GM12878 (cell line): ENCODE data around the gene LMX1A. TPM values are rescaled to one million over a fixed set of nuclear protein-coding genes. Genes with fewer than 3 reads are reported as not detected.

Experiments used
- ATAC-seq: fragments of 200-7000 bp; cut with Tn5 transposase; 3 replicates; pipeline ENCODE4 v1.9.1; 2020; ENCODE audit warnings: mild to moderate bottlenecking, moderate library complexity
- BruUV-seq: library from RNA; stranded (reverse); fragments of 400-500 nt; replicated peaks from 2 replicates; lab custom pipeline; 2021; lab: Mats Ljungman, UMichigan
- CTCF ChIA-PET: fragments of 300-600 bp; sonication (Branson Sonifier 250); formaldehyde crosslinking; extraction: SDS; loops from one replicate; lab custom pipeline; 2021; ENCODE audit warnings: inconsistent platforms; lab: Yijun Ruan, JAX
- POLR2A ChIA-PET: fragments of 350-600 bp; formaldehyde crosslinking; extraction: SDS; loops from one replicate; lab custom pipeline; 2021; ENCODE audit warnings: inconsistent platforms; lab: Charles Lee
- RAD21 ChIA-PET: fragments of 300-600 bp; sonication (Branson Sonifier 250); formaldehyde crosslinking; loops from one replicate; lab custom pipeline; 2023; ENCODE audit warnings: antibody characterized with exemption; ENCODE audit not compliant: unreplicated experiment; lab: Charles Lee
- SMC1A ChIA-PET: fragments of 300-600 bp; sonication (Branson Sonifier 250); formaldehyde crosslinking; loops from one replicate; lab custom pipeline; 2023; ENCODE audit not compliant: unreplicated experiment, uncharacterized antibody; lab: Charles Lee
- DNase-seq: peaks from one replicate; pipeline ENCODE4 v3.0.0-alpha.2; 2011; ENCODE audit warnings: low read depth, low spot score
- FAIRE-seq: peaks from 3 replicates; lab custom pipeline; 2011; peaks lifted over from hg19 to GRCh38; lab: Jason Lieb, UNC
- H2AFZ ChIP-seq: 2 replicates; pipeline ENCODE4 v1.6.0; 2011; ENCODE audit warnings: low read depth, low read length, control low read depth; ENCODE audit not compliant: control insufficient read depth
- H3K27ac ChIP-seq: 2 replicates; pipeline ENCODE4 v1.5.1; 2011; ENCODE audit warnings: control low read depth; ENCODE audit not compliant: control insufficient read depth, insufficient read depth
- H3K27me3 ChIP-seq, 2 experiments: replicated peaks in 1 of 2; 2 replicates each; pipeline versions ENCODE4 v1.6.0 to v1.6.1; 2011; ENCODE audit warnings: low read length in 1 of 2; ENCODE audit not compliant: control insufficient read depth in 2 of 2, insufficient read depth in 2 of 2
- H3K36me3 ChIP-seq, 2 experiments: 2 replicates each; pipeline ENCODE4 v1.5.1; 2011; ENCODE audit warnings: low read length in 1 of 2; ENCODE audit not compliant: control insufficient read depth in 2 of 2, insufficient read depth in 2 of 2
- H3K4me1 ChIP-seq: 2 replicates; pipeline ENCODE4 v1.6.1; 2011; ENCODE audit warnings: mild to moderate bottlenecking, low read length, moderate library complexity, mixed read lengths; ENCODE audit not compliant: control insufficient read depth, insufficient read depth
- H3K4me2 ChIP-seq: 2 replicates; pipeline ENCODE4 v1.6.0; 2011; ENCODE audit warnings: control low read depth; ENCODE audit not compliant: control insufficient read depth, insufficient read depth
- H3K4me3 ChIP-seq: fragments of 200-600 bp; sonication (generic); 2 replicates; pipeline ENCODE4 v1.5.1; 2016
- H3K79me2 ChIP-seq: 2 replicates; pipeline ENCODE4 v1.6.0; 2011; ENCODE audit warnings: low read length; ENCODE audit not compliant: control insufficient read depth, insufficient read depth
- H3K9ac ChIP-seq: 2 replicates; pipeline ENCODE4 v1.8.0; 2011; ENCODE audit warnings: low read length, control low read depth, mixed read lengths; ENCODE audit not compliant: control insufficient read depth, insufficient read depth
- H3K9me3 ChIP-seq: replicated peaks from 3 replicates; pipeline ENCODE4 v1.5.1; 2011; ENCODE audit warnings: mild to moderate bottlenecking, low read length; ENCODE audit not compliant: control insufficient read depth, insufficient read depth
- H4K20me1 ChIP-seq: 2 replicates; pipeline ENCODE4 v1.6.0; 2011; ENCODE audit not compliant: control insufficient read depth, insufficient read depth
- ESRRA ChIP-seq: IDR thresholded peaks from 2 replicates; pipeline ENCODE4 v1.6.1; 2012; ENCODE audit warnings: mild to moderate bottlenecking, low read length, improper control_type of control experiment
- MXI1 ChIP-seq: fragments of 150-350 bp; IDR thresholded peaks from 2 replicates; pipeline ENCODE4 v1.6.1; 2011; ENCODE audit warnings: low read depth, mild to moderate bottlenecking, inconsistent platforms, low read length, improper control_type of control experiment
- SRF ChIP-seq, 2 experiments: IDR thresholded peaks; 2 replicates each; pipeline ENCODE4 v1.6.1; 2011; ENCODE audit warnings: low read depth in 2 of 2, low read length in 2 of 2, mild to moderate bottlenecking in 1 of 2, moderate library complexity in 1 of 2
- WRNIP1 ChIP-seq: IDR thresholded peaks from 2 replicates; pipeline ENCODE4 v1.6.1; 2011; ENCODE audit warnings: low read depth, low read length, improper control_type of control experiment, borderline replicate concordance
- WGBS: methylation state at CpG from one replicate; pipeline ENCODE4 v1.1.6; 2016; ENCODE audit warnings: low lambda C conversion rate; ENCODE audit not compliant: insufficient replicate concordance, insufficient coverage; ENCODE audit errors: missing lambda C conversion rate; 5-methylcytosine and 5-hydroxymethylcytosine counted together
- in situ Hi-C: fragments of 300-500 bp; cut with MboI; formaldehyde crosslinking; loops from 9 replicates; pipeline ENCODE4 v1.14.3; 2018; ENCODE audit warnings: mixed read lengths
- intact Hi-C: fragments of 100-400 bp; cut with micrococcal nuclease; formaldehyde crosslinking; loops from one replicate; pipeline ENCODE4 v1.14.2; 2022; ENCODE audit not compliant: unreplicated experiment
- polyA plus RNA-seq, 11 experiments: library from polyadenylated mRNA; depleted of rRNA in 4 of 11; unstranded in 6 of 11; stranded (reverse) in 5 of 11; fragments of >200 nt; fragmentation: Nextera tagmentation in 4 of 11; fragmentation: Illumina TruSeq in 1 of 11; extraction: Ambion mirVana in 4 of 11; extraction: Trizol in 1 of 11; gene quantifications; 1 replicate in 1 of 11; 2 replicates in 10 of 11; pipeline versions ENCODE4 v1.2.1 to v1.2.3, GENCODE V29; 2011 to 2016; ENCODE audit warnings: inconsistent platforms in 2 of 11, missing spikeins in 2 of 11, low read depth in 1 of 11
- total RNA-seq, 4 experiments: library from RNA; depleted of rRNA in 3 of 4; stranded (reverse); fragments of >200 nt in 3 of 4; fragmentation: Illumina TruSeq in 1 of 4; extraction: Trizol in 1 of 4; gene quantifications; 2 replicates each; pipeline versions ENCODE4 v1.2.1 to v1.2.3, GENCODE V29; 2013 to 2021
- TF ChIP-seq, protein P1 (sequence below): fragments of 450-650 bp; IDR thresholded peaks from 2 replicates; pipeline ENCODE4 v1.6.1; 2016; ENCODE audit warnings: mild to moderate bottlenecking, moderate library complexity, borderline replicate concordance

The LMX1A gene
- total and polyA plus RNA-seq, 10 of the 15 experiments (the other 5 are each of a cell fraction or from before 2014, with no cell fraction given): not detected

GRCh38 chr1:165205145-165205544 lies 151.4 kb downstream of the LMX1A start:
- FAIRE-seq: no peak
- POLR2A ChIA-PET: no interaction called here

More at GRCh38 chr1:165205145-165205544, 151.4 kb downstream of the LMX1A start:
- Histone ChIP-seq H3K4me1 (no peaks in the 10 kb centered on the region), H3K4me3 (no peak overlapping the region), H3K9me3 (no peaks in the 10 kb centered on the region), H4K20me1 (no peaks in the 10 kb centered on the region), H3K36me3 (no peaks in the 10 kb centered on the region), H3K9ac (no peak overlapping the region), H3K27ac (no peak overlapping the region), H3K27me3 (no peaks in the 10 kb centered on the region), H3K4me2 (no peak overlapping the region), H3K79me2 (no peaks in the 10 kb centered on the region), H2AFZ (no peak overlapping the region)
- ATAC-seq: no peak
- no TSS peak for BruUV-seq
- DNase-seq: no peak
- intact Hi-C loops (no loop called here), in situ Hi-C loops (no loop called here)
- WGBS: 10% methylated on average over 3 of the region's 3 CpGs
- RAD21 ChIA-PET: no interaction called here
- SMC1A ChIA-PET: no interaction called here
- TF ChIP-seq WRNIP1 (no peak), MXI1 (no peak), ESRRA (no peak), SRF (IDR thresholded peaks at IDR 0.05; ENCODE audit: low read depth in 2 of 2, low read length in 2 of 2) (no peak)
- TF ChIP-seq, protein P1, sequence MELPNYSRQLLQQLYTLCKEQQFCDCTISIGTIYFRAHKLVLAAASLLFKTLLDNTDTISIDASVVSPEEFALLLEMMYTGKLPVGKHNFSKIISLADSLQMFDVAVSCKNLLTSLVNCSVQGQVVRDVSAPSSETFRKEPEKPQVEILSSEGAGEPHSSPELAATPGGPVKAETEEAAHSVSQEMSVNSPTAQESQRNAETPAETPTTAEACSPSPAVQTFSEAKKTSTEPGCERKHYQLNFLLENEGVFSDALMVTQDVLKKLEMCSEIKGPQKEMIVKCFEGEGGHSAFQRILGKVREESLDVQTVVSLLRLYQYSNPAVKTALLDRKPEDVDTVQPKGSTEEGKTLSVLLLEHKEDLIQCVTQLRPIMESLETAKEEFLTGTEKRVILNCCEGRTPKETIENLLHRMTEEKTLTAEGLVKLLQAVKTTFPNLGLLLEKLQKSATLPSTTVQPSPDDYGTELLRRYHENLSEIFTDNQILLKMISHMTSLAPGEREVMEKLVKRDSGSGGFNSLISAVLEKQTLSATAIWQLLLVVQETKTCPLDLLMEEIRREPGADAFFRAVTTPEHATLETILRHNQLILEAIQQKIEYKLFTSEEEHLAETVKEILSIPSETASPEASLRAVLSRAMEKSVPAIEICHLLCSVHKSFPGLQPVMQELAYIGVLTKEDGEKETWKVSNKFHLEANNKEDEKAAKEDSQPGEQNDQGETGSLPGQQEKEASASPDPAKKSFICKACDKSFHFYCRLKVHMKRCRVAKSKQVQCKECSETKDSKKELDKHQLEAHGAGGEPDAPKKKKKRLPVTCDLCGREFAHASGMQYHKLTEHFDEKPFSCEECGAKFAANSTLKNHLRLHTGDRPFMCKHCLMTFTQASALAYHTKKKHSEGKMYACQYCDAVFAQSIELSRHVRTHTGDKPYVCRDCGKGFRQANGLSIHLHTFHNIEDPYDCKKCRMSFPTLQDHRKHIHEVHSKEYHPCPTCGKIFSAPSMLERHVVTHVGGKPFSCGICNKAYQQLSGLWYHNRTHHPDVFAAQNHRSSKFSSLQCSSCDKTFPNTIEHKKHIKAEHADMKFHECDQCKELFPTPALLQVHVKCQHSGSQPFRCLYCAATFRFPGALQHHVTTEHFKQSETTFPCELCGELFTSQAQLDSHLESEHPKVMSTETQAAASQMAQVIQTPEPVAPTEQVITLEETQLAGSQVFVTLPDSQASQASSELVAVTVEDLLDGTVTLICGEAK: no peak
- CTCF ChIA-PET: no interaction called here
